ENCODE data around the gene SCN4B. TPM values are rescaled to one million over a fixed set of nuclear protein-coding genes. Genes with fewer than 3 reads are reported as not detected.

Gene SCN4B
- total and polyA plus RNA-seq, 8 donors, result 2.2 to 10.1 (median 7.5) TPM

GRCh38 chr11:118114266-118114665, 38.4 kb downstream of the SCN4B start:
- Histone ChIP-seq H3K27ac (no peak overlapping the region), H3K9me3 (no peaks in the 10 kb centered on the region), H3K36me3 (no peaks in the 10 kb centered on the region), H3K4me1 (no peaks in the 10 kb centered on the region), H3K27me3 (no peaks in the 10 kb centered on the region), H3K4me3 (no peak overlapping the region)
- TF ChIP-seq CTCF (IDR thresholded peaks at IDR 0.05), result no peak
- ATAC-seq (no peak), DNase-seq (no peak)
- intact Hi-C loops (cut with DNase I), result no loop called here

GRCh38 chr11:118112711-118113430, 39.8 kb downstream of the SCN4B start:
- Histone ChIP-seq H3K9me3 (no peaks in the 10 kb centered on the region), H3K36me3 (no peaks in the 10 kb centered on the region), H3K27me3 (no peaks in the 10 kb centered on the region), H3K27ac (no peak overlapping the region), H3K4me1 (no peaks in the 10 kb centered on the region), H3K4me3 (no peak overlapping the region)
- TF ChIP-seq CTCF (IDR thresholded peaks at IDR 0.05), result no peak
- no peak for DNase-seq
- intact Hi-C loops (cut with DNase I), result no loop called here
- ATAC-seq, result no peak

GRCh38 chr11:118111744-118112035, 40.9 kb downstream of the SCN4B start:
- intact Hi-C loops (cut with DNase I), result no loop called here
- H3K4me1 ChIP-seq, result no peaks in the 10 kb centered on the region
- no peaks in the 10 kb centered on the region for H3K27me3 ChIP-seq
- DNase-seq (no peak), ATAC-seq (no peak)
- H3K27ac ChIP-seq, result no peak overlapping the region
- no peaks in the 10 kb centered on the region for H3K9me3 ChIP-seq
- no peak for TF ChIP-seq CTCF (IDR thresholded peaks at IDR 0.05)
- no peak overlapping the region for H3K4me3 ChIP-seq
- no peaks in the 10 kb centered on the region for H3K36me3 ChIP-seq

- DNase-seq (no peak), ATAC-seq (peak; percentile 21)
- no peaks in the 10 kb centered on the region for H3K27me3 ChIP-seq
- no peak overlapping the region for H3K4me3 ChIP-seq
- TF ChIP-seq CTCF (IDR thresholded peaks at IDR 0.05), result no peak
- H3K36me3 ChIP-seq, result no peaks in the 10 kb centered on the region
- no peaks in the 10 kb centered on the region for H3K4me1 ChIP-seq
- intact Hi-C loops (cut with DNase I), result no loop called here
- H3K27ac ChIP-seq, result no peak overlapping the region
- no peaks in the 10 kb centered on the region for H3K9me3 ChIP-seq
Measured at GRCh38 chr11:118111019-118111743, 41.4 kb downstream of the SCN4B start.

GRCh38 chr11:118109231-118109630, 43.4 kb downstream of the SCN4B start:
- no peak overlapping the region for H3K27ac ChIP-seq
- H3K4me3 ChIP-seq, result no peak overlapping the region
- peak; percentile 16 for ATAC-seq
- H3K9me3 ChIP-seq, result no peaks in the 10 kb centered on the region
- H3K27me3 ChIP-seq, result no peaks in the 10 kb centered on the region
- intact Hi-C loops (cut with DNase I), result no loop called here
- no peak for DNase-seq
- H3K36me3 ChIP-seq, result no peaks in the 10 kb centered on the region
- no peaks in the 10 kb centered on the region for H3K4me1 ChIP-seq
- no peak for TF ChIP-seq CTCF (IDR thresholded peaks at IDR 0.05)
